ENCODE results near the gene PARVG.

Gene PARVG

DNA sequence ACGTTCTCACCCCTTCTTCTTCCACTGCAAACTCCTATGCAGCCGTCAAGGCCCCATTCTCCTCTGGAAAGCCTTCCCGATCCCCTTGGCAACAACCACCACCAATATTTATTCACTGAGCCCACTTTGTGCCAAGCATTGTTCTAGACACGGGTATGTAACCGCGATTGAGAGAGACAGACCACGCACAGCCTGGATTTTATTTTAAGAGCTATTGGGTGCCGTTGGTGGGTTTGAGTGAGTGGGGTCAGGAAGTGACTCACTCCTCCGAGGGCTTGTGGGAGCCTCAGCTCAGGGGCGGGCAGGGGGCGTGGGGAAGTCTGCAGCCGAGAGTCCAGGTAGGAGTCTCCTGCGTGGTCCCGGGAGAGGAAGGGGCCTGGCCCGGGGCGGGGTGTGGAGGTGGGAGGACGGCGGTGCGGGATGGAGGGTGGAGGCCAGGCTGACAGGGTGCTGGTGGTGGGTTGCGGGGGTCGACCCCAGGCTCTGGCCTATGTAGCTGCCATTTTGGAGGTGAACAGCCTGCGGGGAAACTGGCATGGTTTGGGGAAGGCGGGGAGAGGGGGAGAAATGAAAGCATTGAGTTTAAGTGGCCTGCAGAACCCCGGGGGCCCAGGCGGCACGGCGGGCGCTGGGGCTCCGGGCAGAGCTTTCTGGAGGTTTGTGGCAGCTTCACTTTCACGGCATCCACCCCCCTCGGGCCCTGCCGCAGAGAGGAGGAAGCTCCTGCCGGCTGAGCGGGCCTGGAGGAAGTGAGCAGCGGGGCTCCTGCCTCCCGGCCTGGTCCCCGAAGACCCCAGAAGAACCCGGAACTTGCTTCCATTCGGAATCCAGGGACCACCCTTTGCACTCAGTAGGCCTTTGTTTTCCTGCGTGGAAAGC, 547 bp downstream of the PARVG start:
- DNase-seq (ENCODE audit: low spot score) = no peak

DNA sequence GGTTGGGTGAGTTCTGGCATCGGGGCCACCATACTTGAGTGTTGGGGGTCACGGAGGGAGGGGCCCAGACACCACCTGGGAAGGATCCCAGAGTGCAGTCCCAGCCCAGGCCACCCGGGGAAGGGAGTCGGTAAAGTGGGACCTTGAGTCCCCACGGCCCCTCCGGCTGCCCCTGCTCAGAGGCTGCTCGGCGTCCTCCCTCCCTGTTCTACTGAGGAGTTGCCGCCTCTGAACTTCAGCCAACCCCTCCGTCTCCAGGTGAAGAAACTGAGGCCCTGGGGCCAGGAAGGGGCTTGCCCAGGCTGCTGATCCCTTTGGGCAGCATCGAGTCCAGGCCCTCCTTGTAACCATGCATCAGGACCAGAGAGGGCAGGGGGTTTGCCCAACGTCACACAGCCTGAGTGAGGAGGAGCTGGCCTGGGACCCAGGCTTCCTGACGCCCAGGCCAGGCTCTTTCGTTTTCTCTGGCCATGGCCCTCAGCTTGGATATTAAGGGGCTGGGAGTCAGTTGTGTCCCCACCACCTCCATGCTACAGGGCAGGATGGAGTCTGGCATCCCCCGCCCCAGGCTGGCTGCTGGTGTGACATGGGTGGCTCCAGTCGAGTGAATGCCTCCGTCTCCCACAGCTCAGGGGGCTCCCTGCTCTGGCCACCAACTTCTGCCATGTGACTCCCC, 1.3 kb downstream of the PARVG start:
- DNase-seq (ENCODE audit: low spot score) = no peak

DNA sequence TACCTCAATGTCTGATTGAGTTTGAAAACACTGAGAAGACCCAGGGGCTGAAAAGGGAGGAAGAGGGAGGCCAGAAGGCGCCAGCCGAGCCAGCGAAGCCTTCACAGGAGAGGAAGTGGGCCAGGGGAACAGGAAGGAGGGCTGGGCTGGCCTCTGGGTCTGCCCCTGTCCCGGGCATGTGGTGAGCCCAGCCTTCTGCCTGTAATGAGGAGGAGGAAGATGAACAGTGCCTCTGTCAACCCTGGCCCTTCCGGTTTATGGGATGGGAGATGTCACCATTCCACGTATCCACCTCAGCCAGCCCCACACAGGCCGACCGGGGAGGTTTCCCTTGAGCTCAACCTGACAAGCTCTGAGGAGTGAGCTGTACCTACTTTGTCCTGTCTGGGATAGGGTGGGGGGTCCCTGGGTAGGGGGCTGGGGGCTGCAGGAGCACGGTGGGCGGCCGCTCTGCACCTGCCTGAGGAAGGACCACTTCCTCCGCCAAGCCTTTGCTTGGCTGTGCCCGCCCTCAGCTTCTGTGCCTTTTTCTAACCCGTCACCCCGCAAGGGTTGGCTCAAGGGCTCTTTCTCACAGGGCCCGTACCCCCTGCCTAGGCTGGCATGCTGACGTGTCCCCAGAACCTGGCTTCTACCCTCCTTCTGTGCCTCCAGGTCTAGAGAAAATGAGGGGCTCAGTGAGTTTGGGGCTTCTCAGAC, 2.0 kb downstream of the PARVG start:
- peak; percentile 35 for DNase-seq (ENCODE audit: low spot score)

DNA sequence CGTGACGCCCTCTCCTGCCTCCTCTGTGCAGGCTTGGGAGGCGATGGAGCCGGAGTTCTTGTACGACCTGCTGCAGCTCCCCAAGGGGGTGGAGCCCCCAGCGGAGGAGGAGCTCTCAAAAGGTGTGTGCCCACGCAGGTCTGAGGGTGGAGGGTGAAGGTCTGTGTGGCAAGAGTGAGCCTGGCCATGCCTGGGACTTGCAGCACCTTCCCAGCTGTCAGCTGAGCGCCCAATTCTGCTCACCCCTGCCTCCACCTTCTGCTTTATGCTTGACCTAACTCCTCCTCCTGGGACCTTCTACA, 2.5 kb downstream of the PARVG start:
- no peak for DNase-seq (ENCODE audit: low spot score)

DNA sequence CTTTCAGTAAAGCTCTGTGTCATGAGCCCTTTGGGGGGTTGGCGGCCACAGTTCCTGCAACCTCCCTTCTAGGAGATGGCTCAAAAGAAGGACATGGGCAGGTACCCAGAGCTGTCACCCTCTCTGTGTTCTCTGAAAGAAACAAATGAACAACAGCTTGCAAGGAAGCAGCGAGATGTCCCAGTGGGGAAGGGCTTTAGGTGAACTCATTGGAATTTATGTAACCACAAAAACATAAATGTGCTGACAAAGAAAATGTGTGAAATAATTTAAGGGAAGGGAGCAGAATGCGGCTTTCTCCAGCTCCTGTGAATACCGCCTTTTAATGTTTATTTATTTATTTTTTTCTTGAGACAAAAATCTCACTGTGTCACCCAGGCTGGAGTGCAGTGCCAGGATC, 3.3 kb downstream of the PARVG start:
- DNase-seq (ENCODE audit: low spot score) = no peak

DNA sequence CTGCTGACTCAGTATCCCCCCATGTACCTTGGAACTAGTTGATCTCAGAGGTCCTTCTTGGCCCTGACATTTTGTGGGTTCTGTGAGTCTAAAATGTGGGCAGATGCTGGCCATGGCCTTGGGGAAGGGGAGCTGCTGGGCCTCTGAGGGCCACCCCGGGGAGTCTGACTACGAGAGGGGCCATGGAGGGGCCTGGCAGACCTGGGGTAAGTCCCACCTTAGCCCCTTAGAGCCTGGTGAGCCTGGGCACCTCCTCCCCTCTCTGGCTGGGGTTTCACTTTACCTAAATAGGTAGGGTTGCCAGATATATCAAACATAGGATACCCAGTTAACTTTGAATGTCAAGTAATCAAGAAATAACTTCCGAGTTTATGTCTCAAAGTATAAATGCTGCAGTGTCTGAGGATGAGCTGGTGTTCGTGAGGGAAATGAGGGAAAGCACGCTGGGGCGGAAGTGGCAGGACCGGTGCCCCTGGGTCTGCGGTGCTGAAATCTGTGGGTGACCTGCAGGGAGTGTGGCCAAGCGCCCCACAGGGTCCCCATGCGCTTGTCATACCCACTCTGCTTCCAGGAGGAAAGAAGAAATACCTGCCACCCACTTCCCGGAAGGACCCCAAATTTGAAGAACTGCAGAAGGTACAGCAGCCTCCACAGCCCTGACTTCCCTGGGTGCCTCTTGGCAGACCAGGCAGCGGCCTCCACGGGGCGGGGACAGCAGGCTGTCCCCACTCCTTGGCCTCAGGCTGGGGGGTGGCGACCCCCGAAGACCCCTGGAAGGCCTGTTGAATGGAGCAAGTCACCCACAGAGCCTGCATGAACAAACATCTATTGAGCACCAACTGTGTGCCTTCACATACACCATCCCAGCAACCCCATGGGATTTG, 4.8 kb downstream of the PARVG start:
- DNase-seq (ENCODE audit: low spot score) = no peak

DNA sequence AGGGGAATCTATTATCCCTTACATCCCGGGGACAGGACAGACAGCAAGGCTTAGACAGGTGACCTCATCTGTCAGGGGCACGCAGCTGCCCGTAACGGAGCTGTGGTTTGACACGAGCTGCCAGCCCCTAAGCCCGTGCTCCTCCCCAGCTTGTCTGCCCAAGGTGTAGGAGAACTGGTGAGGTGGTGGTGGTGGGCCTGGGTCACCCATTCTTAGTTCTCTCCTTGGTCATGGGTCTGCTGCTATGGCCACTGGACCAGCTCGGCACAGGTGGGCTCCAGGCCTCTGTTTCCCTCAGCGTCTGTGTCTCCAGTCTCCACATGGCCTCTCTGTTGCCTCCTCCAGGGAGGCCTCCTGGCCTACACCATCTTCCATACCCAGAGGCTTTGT, 5.4 kb downstream of the PARVG start:
- DNase-seq (ENCODE audit: low spot score) = no peak

DNA sequence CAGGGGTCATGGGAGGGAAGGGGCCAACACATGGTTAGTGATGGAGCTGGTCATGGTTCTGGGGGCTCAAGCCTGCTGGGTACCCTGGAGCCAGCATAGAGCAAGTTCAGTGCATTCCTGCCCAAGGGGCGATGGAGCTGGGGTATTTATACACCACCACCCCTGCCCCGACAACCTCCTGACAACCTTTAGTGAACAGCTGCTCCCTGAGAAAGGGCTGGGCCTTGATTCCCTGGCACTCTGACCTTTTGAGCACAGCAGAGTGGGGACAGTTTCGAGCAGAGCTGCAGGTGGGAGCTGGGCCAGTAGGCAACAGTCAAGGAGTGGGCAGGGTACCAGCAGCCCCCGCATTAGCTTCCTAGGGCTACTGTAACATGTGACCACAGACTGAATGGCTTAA, 6.0 kb downstream of the PARVG start:
- DNase-seq (ENCODE audit: low spot score) = no peak

DNA sequence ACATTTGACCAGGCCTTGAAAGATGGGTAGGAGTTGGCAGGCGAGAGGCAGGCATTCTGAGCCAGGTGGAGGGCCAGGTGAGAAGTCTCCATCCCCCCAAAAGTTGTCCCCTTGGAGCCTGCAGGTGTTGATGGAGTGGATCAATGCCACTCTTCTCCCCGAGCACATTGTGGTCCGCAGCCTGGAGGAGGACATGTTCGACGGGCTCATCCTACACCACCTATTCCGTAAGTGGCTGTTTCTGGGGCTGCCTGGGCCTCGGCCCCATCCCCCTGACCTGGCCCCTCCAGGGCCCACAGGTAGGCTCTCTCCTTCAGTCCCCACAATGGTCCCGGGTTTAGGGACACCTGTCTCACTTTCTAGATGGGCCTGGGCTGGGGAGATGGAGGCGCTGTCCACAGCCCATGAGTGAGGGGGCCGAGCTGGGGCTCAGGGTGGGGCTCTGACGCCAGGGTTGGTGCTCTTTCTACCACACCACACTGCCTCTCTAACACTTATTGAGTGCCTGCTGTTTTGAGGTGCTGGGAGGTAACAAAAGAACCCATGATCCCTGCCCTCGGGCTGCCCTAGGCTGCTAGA, 7.0 kb downstream of the PARVG start:
- DNase-seq (ENCODE audit: low spot score) = no peak

DNA sequence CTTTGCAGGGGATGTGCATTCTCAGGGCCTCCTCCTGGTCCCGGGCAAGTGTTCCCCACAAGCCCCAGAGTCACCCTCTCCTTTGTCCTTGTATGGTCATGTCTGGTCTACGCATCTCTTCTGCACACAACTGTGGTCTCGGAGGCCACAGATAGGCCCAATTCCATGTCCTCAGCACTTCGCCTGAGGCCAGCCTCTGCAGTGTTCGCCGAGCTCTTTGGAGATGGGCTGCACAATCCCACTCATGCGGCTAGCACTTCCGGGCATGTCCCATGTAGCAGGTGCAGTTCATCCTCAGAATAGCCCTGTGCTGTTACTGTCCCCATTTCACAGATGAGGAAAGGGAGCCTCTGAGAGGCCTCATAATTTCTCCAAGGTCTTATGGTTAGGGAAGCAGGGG, 7.6 kb downstream of the PARVG start:
- no peak for DNase-seq (ENCODE audit: low spot score)

DNA sequence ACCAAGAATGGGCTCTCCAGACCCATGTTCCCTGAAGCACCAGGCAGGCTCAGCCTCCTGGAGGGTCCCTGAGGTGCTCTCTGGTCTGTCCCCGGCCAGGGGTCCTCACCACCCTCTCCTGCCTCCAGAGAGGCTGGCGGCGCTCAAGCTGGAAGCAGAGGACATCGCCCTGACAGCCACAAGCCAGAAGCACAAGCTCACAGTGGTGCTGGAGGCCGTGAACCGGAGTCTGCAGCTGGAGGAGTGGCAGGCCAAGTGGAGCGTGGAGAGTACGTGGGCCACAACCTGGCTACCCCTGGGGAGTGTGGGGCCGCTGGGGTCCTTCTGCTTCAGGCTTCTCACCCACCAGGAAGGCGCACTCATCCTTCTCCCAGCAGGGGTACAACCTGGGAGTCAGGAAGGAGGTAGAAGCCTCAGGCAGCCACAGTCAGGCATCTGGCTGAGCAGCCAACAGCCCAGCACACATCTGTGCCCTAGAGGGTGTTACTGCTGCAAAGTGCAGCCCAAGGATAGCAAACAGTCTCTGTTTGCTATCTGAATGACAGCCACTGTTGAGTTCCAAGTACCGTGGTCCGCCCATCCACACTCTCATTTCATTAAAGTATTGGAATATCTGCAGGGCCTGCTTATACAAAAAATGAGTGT, 8.4 kb downstream of the PARVG start:
- DNase-seq (ENCODE audit: low spot score) = no peak

DNA sequence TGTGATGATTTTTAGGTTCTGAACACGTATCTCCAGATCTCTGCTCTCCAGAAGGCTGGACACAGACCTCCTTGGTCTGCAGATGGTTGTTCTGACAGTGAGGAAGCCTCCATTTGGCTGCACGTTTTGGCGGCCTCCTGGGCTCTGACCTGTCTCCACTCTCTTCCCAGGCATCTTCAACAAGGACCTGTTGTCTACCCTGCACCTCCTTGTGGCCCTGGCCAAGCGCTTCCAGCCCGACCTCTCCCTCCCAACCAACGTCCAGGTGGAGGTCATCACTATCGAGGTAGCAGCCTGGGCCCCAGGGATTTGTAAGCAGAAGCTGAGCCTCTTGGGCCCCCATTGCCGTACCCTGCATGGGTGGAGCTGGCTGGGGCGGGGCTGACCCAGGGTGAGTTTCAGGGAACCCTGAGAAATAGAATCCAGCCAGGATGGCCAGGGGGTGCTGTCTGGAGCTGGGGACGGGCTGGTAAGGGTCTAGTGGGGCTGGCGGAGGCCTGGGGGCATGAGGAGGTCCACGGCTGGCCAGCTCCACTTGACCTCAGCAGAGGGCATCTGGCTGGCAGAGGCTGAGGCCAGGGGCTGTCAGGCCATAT, 9.8 kb downstream of the PARVG start:
- DNase-seq (ENCODE audit: low spot score) = no peak

DNA sequence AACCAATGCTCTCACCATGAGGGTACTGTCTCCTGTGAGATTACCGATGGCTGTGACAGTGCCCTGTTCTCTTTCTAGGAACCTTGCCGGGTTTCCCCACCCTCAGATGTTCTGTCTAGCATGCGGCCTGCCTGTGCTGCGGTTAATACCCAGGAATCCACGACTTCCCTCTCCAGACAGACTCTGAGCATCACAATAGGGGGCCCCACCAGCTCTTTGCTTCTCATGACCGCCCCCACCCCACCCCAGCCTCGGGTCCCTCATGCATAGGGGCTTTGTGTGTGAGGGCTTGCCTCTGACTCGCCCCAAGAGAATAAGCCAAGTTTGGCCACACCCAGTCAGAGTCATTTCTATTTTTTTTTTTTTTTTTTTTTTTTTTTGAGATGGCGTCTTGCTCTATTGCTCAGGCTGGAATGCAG, 10.3 kb downstream of the PARVG start:
- no peak for DNase-seq (ENCODE audit: low spot score)

DNA sequence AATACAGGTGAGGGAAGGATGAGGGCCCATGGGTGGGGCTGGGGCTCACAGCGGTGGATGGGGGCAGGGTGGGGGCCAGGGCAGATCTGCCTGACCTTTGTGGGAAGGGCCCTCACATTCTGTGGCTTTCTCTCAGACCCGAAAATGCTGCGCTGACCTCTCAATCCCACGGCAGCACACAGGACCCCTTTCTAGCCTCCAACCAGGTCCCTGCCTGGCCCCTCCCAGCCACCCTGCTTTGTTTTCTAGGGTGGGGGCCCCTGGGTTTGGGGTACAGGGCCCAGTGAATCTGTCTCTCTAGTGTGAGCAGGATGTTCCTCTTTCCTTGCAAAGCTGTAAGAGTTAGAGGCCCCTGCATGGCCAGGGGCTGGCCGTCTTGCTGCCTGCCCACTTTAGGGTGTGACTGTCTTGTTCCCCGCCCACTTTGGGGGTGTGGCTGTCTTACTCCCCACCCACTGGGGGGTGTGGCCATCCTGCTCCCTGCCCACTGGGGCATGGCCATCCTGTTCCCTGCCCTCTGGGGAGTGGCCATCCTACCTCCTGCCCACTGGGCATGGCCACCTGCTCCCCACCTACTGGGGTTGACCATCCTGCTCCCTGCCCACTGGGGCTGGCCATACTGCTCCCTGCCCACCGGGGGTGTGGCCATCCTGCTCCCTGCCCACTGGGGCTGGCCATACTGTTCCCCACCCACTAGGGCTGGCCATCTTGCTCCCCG, 11.5 kb downstream of the PARVG start:
- no peak for DNase-seq (ENCODE audit: low spot score)

DNA sequence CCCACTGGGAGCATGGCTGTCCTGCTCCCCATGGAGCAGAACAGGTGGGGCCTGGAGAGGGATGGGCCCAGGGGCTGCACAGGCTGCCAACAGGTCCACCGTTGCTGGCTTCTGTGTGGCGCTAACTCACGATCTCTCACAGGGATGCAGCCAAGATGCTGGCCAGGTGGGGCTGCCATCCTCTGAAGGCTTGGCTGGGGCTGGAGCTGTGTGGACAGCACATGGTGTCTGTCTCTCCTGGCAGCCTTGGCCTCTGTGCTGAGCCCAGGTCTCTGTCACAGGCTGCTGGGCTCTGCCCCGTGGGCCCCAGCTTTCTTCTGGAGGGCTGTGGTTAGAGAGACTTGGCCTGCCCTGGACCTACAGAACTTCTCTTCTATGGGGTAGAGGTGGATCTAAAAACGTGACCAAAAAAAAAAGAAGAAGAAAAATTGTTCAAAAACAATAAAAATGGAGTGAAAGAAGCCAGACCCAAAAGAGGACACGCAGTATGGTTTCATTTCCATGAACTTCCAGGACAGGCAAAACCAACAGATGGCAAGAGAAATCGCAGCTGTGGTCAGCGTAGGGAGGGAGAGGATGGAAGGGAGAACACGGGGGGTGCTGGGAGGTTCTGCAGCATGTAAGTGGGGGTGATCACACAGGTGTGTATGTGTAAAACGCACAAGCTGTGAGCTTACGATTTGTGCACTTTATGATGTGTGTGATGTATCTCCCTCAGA, 12.2 kb downstream of the PARVG start:
- DNase-seq (ENCODE audit: low spot score) = no peak

DNA sequence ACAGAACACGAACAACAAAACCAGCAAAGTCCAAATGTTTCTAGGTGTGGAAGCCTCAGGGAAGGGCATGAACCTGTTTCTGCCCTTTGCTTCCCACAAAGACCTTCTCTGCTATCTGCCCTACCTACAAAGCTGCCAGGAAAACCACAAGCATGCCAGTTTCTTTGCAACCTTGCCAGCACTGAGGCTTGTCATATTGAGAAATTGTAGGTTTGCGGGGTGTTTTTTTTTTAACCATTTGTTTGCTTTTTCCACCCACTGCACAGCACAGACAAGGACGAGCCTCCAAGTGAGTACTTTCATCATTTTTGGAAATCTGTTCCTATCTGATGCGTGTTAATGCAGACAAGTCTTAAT, 12.8 kb downstream of the PARVG start:
- DNase-seq (ENCODE audit: low spot score) = no peak

DNA sequence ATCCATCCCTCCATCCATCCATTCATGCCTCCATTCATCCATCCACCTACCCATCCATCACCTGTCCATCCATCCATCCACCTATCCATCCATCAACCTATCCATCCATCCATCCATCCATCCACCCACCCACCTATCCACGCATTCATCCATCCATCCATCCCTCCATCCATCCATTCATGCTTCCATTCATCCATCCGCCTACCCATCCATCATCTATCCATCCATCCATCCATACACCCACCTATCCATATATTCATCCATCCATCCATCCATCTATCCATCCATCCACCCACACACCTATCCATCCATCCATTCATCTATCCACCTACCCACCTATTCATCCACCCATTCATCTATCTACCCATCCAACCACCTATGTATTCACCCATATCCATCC, 13.8 kb downstream of the PARVG start:
- no peak for DNase-seq (ENCODE audit: low spot score)

DNA sequence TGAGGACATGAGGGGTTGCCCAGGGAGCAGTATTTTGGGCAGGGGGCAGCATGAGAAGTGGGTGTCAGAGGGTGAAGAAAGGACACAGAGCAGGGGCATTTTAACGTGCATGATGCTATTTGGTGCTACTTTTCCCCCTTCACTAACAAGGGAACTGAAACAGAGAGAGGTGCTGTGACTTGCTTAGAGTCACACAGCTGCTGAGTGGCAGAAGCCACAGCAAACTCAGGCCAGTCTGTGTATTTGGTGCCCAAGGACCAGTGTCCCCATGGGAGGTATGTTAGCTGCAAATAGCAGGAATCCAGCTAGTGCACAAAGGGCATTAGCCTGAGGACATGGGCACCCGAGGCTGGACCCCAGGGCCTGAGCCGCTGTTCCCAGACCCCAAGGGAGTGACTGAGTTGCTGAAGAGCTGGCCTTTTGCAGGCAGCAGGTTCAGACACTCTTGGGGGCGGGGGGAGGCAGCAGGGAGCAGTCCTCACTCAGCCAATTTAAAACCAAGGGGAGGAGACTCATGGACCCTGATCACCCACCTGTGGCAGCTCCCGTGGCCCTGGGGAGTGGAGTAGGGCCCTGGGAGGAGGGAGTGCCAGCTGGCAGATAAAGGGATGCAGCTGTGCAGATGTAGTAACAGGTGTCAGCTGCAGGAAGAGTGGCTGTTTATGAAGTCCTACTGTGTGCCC, 14.6 kb downstream of the PARVG start:
- DNase-seq (ENCODE audit: low spot score) = no peak

DNA sequence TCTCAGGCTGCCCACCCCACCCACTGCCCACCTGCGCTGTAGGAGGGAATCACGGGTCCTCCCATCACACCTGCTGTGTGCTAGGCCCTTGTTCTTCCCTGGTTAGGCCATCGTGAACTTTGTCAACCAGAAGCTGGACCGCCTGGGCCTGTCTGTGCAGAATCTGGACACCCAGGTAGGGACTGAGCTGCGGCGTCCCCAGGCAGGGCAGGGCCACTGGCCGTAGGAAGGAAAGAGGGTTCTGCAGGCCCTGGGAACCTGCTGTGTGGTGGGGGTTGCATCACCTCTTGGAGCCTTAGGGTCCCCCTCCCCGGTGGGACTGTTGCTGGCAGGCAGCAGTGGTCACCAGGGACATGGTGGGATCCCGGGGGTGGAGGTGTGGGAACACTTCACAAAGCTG, 15.5 kb downstream of the PARVG start:
- DNase-seq (ENCODE audit: low spot score) = no peak
